ENCODE measurements around the gene HS3ST5. TPM values are rescaled to one million over a fixed set of nuclear protein-coding genes. Genes with fewer than 3 reads are reported as not detected.
A peak's percentile ranks its signal among the peaks of the same experiment; 100 is the strongest.

Gene HS3ST5
- total and polyA plus RNA-seq, 2 donors (not counting 1 experiment from before 2014, with no cell fraction given) = under 0.01 TPM; not detected in 1

GRCh38 chr6:114101255-114101654 lies 241.6 kb downstream of the HS3ST5 start:
- no peaks in the 10 kb centered on the region for H3K4me1 ChIP-seq (ENCODE audit: control insufficient read depth, extremely low read depth, insufficient read depth, low read length)
- no peaks in the 10 kb centered on the region for H3K27me3 ChIP-seq (ENCODE audit: control insufficient read depth, insufficient read depth, low read length)
- H3K4me2 ChIP-seq (ENCODE audit: extremely low read depth, insufficient read depth, low read length) = no peak overlapping the region
- TF ChIP-seq, protein P1, sequence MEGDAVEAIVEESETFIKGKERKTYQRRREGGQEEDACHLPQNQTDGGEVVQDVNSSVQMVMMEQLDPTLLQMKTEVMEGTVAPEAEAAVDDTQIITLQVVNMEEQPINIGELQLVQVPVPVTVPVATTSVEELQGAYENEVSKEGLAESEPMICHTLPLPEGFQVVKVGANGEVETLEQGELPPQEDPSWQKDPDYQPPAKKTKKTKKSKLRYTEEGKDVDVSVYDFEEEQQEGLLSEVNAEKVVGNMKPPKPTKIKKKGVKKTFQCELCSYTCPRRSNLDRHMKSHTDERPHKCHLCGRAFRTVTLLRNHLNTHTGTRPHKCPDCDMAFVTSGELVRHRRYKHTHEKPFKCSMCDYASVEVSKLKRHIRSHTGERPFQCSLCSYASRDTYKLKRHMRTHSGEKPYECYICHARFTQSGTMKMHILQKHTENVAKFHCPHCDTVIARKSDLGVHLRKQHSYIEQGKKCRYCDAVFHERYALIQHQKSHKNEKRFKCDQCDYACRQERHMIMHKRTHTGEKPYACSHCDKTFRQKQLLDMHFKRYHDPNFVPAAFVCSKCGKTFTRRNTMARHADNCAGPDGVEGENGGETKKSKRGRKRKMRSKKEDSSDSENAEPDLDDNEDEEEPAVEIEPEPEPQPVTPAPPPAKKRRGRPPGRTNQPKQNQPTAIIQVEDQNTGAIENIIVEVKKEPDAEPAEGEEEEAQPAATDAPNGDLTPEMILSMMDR (conservative IDR thresholded peaks at IDR 0.05 in 1 of 2, IDR thresholded peaks at IDR 0.05 in 1 of 2; ENCODE audit: low read depth in 1 of 2, low read length in 2 of 2) = no peak
- no peak for TF ChIP-seq EZH2 (IDR thresholded peaks at IDR 0.05; ENCODE audit: low read length, missing control alignments)
- H3K27ac ChIP-seq (ENCODE audit: insufficient read depth, low read length) = no peak overlapping the region
- no peaks in the 10 kb centered on the region for H3K36me3 ChIP-seq (ENCODE audit: control insufficient read depth, insufficient read depth, low read length)
- no peaks in the 10 kb centered on the region for H3K9me3 ChIP-seq (ENCODE audit: control insufficient read depth, insufficient read depth, low read depth, low read length)
- H4K20me1 ChIP-seq (ENCODE audit: control insufficient read depth, extremely low read depth, insufficient read depth, low read length) = no peaks in the 10 kb centered on the region
- H3K9ac ChIP-seq (ENCODE audit: insufficient read depth, low read length) = no peak overlapping the region
- H3K4me3 ChIP-seq (replicated peaks in 1 of 4; ENCODE audit: control extremely low read depth in 1 of 4, insufficient read depth in 1 of 4, low read depth in 3 of 4, low read length in 4 of 4) = no peak overlapping the region
- DNase-seq (ENCODE audit: low read depth in 2 of 2) = no peak
- no peak overlapping the region for H2AFZ ChIP-seq (ENCODE audit: low read length)
- no peaks in the 10 kb centered on the region for H3K79me2 ChIP-seq (ENCODE audit: control insufficient read depth, insufficient read depth, low read length)

DNA sequence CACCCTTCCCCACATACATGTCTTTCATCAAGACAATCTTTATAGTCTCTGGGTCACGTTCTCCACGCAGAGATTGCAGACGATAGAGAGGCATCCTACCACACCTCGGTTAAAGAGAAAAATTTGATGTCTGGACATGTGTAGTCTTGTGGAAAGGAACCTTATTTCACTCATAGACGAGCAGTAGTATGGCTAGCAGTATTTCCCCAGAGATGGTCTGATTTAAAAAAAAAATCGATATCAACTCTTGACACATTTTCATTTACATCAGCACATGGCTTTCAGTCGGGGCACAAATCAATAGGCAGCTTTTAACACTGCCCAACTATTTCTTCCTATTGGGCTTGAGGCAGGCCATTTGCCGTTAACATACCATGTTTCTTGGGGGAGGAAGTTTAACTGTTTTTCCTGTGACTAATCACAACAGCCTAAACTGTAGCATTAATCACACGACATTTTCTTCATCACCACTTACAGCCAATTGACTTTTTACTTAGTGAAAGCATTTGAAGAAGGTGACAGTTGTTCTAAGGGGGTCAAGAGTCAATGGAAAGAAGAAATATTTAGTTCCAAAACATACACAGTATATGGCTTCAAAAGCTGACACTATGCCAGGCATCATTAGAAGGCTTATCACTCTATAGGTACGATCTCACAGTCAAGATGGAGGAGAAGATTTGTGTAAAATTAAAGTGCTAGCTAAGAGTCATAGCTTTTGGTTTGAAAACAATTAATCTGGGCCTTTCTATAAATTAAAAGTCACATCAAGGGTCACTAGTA lies 242.4 kb downstream of the HS3ST5 start:
- Histone ChIP-seq H3K4me2 (ENCODE audit: extremely low read depth, insufficient read depth, low read length) (no peak overlapping the region), H3K79me2 (ENCODE audit: control insufficient read depth, insufficient read depth, low read length) (no peaks in the 10 kb centered on the region), H3K27me3 (ENCODE audit: control insufficient read depth, insufficient read depth, low read length) (no peaks in the 10 kb centered on the region), H4K20me1 (ENCODE audit: control insufficient read depth, extremely low read depth, insufficient read depth, low read length) (no peaks in the 10 kb centered on the region), H3K36me3 (ENCODE audit: control insufficient read depth, insufficient read depth, low read length) (no peaks in the 10 kb centered on the region), H3K4me3 (replicated peaks in 1 of 4; ENCODE audit: control extremely low read depth in 1 of 4, insufficient read depth in 1 of 4, low read depth in 3 of 4, low read length in 4 of 4) (no peak overlapping the region), H3K9ac (ENCODE audit: insufficient read depth, low read length) (no peak overlapping the region), H3K4me1 (ENCODE audit: control insufficient read depth, extremely low read depth, insufficient read depth, low read length) (no peaks in the 10 kb centered on the region), H3K9me3 (ENCODE audit: control insufficient read depth, insufficient read depth, low read depth, low read length) (no peaks in the 10 kb centered on the region), H3K27ac (ENCODE audit: insufficient read depth, low read length) (no peak overlapping the region), H2AFZ (ENCODE audit: low read length) (peak overlapping the region; percentile 31)
- TF ChIP-seq, protein P1 (conservative IDR thresholded peaks at IDR 0.05 in 1 of 2, IDR thresholded peaks at IDR 0.05 in 1 of 2; ENCODE audit: low read depth in 1 of 2, low read length in 2 of 2) = no peak
- TF ChIP-seq EZH2 (IDR thresholded peaks at IDR 0.05; ENCODE audit: low read length, missing control alignments) = no peak
- peak; percentile 26 to 63 for DNase-seq (ENCODE audit: low read depth in 2 of 2)

DNA sequence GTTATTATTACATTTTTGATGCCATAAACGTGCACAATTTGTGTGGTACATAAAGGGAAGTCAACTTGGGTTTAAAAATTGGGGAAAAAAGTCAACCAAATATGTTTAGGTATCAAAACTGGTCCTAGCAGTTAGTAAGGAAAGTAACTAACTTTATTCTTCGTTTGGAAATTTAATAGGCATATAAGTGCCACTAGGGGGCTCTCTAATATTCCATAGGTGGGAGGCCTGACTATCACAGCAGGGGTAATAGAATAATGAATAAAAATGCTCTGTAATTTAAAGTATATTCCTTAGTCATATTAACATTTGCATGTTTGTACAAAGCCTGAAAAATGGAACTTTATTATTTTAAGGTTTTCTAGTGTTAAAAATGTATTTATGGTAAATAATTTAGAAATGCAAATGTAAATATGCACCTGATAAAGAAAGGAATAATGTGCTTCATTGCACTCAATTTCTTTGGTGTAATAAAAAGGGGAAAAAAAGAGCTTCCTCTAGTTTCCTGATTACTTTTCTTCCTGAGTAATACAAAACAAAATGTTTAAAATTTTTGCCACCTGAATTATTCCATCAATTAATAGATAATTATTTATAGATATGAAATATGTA lies 246.2 kb downstream of the HS3ST5 start:
- no peaks in the 10 kb centered on the region for H3K9me3 ChIP-seq (ENCODE audit: control insufficient read depth, insufficient read depth, low read depth, low read length)
- H3K4me3 ChIP-seq (replicated peaks in 1 of 4; ENCODE audit: control extremely low read depth in 1 of 4, insufficient read depth in 1 of 4, low read depth in 3 of 4, low read length in 4 of 4) = no peak overlapping the region
- no peak overlapping the region for H3K4me2 ChIP-seq (ENCODE audit: extremely low read depth, insufficient read depth, low read length)
- no peaks in the 10 kb centered on the region for H3K36me3 ChIP-seq (ENCODE audit: control insufficient read depth, insufficient read depth, low read length)
- H3K9ac ChIP-seq (ENCODE audit: insufficient read depth, low read length) = no peak overlapping the region
- no peak overlapping the region for H2AFZ ChIP-seq (ENCODE audit: low read length)
- no peak overlapping the region for H3K27ac ChIP-seq (ENCODE audit: insufficient read depth, low read length)
- no peak for TF ChIP-seq EZH2 (IDR thresholded peaks at IDR 0.05; ENCODE audit: low read length, missing control alignments)
- TF ChIP-seq, protein P1 (conservative IDR thresholded peaks at IDR 0.05 in 1 of 2, IDR thresholded peaks at IDR 0.05 in 1 of 2; ENCODE audit: low read depth in 1 of 2, low read length in 2 of 2) = peak; percentile 74 to 79
- no peaks in the 10 kb centered on the region for H3K27me3 ChIP-seq (ENCODE audit: control insufficient read depth, insufficient read depth, low read length)
- DNase-seq (ENCODE audit: low read depth in 2 of 2) = peak; percentile 18 to 39
- no peaks in the 10 kb centered on the region for H3K4me1 ChIP-seq (ENCODE audit: control insufficient read depth, extremely low read depth, insufficient read depth, low read length)
- no peaks in the 10 kb centered on the region for H3K79me2 ChIP-seq (ENCODE audit: control insufficient read depth, insufficient read depth, low read length)
- H4K20me1 ChIP-seq (ENCODE audit: control insufficient read depth, extremely low read depth, insufficient read depth, low read length) = no peaks in the 10 kb centered on the region

Measured in fibroblast of lung (primary cell).